Stimulated activated CD4-positive, alpha-beta T cell treated with anti-CD3 and anti-CD28 coated beads, Interleukin-1b, Interleukin-23, amount 100 ng/mL, for 48 hours (primary cell): ENCODE results near the gene RGPD3.
A peak's percentile ranks its signal among the peaks of the same experiment; 100 is the strongest.
"Not testable (repeated sequence)": the region's sequence is repeated elsewhere in the genome, so short reads cannot be mapped to it uniquely, and the experiment has no call there.

Experiments
- DNase-seq: peaks from one replicate; pipeline ENCODE4 v3.0.0-alpha.2; 2020

RGPD3 gene

GRCh38 chr2:106468107-106468506 lies at the start of gene RGPD3:
TSS of gene RGPD3 (minus strand) at chr2:106468413. CDS start at chr2:106468288, 125 bp downstream.
- not testable (repeated sequence) for DNase-seq

DNA sequence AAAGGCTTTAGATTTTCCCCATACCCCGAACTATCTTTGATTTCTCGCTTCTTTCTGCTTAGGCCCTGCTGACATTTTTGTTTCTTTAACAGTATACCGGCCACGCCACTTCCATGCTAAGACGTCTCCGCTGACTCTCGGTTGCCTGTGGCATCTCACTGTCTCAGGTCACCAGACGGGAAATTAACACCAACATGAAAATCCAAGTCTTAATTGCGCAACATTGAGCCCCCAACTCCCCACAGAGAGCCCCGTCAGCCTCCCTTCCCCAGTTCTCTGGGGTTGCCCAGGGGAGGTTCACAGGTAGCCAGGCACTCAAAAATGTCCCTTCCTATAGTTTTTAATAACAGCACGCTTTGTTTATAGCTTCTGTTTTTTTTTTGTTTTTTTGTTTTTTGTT lies 49.1 kb upstream of the RGPD3 start:
- DNase-seq, result no peak

DNA sequence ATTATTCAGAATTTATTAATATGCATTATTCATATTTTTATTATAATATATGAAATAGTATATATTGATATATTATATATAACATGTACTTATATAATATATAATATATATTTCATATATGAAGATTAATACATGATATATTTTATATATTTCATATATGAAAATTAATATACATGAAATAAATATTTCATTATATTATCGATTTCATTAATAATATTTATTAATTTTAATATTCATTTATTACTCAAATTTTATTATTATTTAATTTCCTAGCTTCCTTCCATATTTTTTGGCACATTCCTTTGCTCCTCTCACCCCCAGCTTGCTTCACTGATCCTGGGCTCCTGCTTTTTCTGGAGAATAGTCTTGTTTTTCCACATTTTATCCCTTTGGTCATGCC lies 48.7 kb upstream of the RGPD3 start:
- DNase-seq, result no peak

DNA sequence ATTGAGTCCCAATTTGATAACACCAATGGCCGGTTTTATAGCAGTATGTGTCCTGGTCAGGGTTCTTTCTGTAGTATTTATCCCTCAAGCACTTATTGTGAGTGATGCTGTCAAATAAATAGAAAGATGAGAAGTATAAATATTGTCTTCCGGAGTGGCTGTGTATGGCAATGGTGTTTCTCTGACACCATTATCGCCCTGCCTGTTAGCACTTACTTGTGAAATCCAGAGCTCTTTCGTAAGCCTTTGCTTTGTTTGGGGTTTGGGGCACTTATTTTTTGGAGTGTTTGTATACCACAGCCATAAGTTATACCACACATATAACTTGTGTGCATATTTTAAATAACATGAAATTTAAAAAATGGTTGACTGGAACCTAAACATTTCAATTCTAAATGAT lies 48.2 kb upstream of the RGPD3 start:
- DNase-seq, result no peak

GRCh38 chr2:106514827-106515226 lies 46.6 kb upstream of the RGPD3 start:
- peak; percentile 21 for DNase-seq

DNA sequence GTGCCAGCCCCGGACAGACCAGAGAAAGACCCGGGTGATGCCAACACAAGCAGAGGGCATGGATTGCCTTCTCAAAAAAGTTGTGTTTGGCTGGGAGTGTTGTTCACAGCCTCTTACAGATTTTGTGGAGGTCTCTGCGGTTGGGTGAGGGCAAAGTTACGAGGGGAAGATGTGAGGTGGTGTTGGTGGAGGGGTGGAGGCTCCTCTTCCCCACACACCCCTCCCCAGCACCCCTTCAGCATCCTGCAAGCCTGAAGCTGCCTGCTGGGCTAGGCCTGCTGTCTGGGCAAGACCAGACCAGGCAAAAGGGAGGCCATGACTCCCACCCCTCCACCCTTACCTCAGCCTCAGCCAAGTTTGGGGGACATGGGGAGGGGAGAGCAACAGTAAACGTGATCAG lies 45.2 kb upstream of the RGPD3 start:
- not testable (repeated sequence) for DNase-seq

DNA sequence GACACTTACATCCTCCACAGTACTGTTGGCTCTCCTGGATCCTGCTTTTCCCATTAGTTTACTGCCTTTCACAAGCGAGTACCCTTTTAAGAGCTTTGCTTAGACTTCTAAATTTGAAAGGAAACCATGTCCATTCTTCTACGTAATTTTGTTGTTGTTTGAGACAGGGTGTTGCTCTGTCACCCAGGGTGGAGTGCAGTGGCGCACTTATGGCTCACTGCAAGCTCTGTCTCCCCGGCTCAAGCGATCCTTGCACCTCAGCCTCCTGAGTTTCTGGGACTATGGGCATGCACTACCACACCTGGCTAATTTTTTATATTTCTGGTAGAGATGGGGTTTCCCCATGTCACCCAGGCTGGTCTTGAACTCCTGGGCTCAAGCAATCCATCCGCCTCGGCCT lies 43.7 kb upstream of the RGPD3 start:
- not testable (repeated sequence) for DNase-seq

DNA sequence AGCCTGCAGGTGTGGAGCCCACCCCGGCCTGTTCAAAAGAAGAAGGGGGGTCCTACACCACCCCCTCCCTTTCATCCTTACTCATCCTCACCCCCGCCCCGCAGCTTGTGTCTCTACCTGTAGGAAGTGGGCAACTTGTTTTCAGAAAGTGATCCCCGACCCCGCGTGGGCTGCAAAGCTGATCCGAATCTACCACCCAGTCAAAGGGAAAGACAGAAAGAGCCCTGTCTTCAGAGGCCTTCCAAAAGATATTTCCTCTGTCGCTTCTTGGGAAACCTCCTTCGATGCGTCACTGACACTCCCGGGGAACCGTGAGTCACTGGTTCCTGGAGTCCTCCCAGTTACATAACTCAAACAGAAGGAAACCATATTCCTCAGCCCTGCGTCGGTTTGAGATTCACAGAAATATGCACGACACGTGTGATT lies 43.3 kb upstream of the RGPD3 start:
- peak; percentile 60 for DNase-seq

GRCh38 chr2:106510791-106511190 lies 42.6 kb upstream of the RGPD3 start:
- DNase-seq, result not testable (repeated sequence)

DNA sequence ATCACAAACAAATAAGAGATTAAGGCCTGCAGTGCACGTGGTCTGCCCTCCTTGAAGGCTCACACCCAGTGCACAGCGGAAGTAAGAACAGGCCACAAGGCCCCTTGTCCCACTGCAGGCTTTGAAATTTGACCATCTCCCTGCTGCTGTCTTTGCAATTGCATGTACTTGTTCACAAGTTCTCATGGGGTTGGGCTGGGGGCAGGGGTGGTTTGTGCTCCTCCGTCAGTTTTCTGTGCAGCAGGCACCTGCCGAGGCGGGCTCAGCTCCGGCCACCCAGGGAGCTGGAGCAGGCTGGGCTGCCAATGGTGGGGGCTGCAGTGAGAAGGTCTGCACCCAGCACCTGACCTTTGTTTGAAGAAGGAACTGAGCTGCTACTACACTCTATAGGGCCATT lies 41.2 kb upstream of the RGPD3 start:
- not testable (repeated sequence) for DNase-seq

- DNase-seq, result not testable (repeated sequence)
These were observed 40.6 kb upstream of the RGPD3 start for GRCh38 chr2:106508660-106509373.

DNA sequence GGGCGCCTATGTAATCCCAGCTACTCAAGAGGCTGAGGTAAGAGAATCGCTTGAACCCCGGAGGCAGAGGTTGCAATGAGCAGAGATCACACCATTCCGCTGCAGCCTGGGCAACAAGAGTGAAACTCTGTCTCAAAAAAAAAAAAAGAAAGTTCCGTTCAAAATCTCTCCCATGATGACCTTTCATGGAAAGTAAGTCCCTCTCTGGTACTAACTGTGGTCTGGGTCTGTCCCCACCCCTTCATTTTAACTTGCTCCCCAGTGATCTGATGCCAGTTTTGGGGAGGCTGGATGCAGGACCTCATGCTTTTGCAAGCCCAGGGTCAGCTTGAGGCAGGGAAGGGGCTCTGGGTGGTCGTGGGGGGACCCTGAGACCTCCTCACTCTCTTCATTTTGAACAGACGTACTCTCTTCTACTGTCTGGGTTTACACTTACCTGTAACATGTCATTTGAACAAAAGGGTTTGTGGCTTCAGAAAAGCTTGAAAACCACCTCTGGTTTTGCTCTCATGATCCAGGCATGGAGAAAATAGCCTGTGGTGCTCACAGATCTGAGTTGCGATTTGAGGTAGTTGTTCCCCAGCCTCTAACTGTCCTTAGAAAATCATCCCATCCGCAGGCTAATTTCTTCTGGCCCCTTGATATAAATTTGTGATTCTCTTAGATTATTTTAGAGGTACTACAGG lies 37.9 kb upstream of the RGPD3 start:
- DNase-seq, result not testable (repeated sequence)

GRCh38 chr2:106504787-106505186 lies 36.6 kb upstream of the RGPD3 start:
- not testable (repeated sequence) for DNase-seq

- DNase-seq, result not testable (repeated sequence)
These were observed 36.0 kb upstream of the RGPD3 start for GRCh38 chr2:106504192-106504591.

DNA sequence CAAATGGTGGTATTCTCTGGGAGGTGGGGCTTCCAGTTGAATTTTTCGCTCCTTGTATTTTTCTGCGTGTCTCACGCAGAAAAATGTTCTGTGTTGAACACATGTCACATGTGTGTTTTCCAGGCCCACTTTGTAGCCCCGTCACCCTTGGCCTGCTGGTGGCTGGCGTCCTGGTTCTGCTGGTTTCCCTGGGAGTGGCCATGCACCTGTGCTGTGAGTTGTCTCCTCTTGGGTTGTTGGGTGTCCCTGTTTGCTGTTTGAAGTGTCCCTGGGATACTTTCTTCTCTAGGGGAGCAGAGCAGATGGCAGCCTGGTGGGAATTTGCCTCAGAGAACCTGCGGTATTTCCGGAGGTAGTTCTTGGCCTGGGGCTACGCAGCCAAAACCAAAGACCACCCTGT lies 34.1 kb upstream of the RGPD3 start:
- not testable (repeated sequence) for DNase-seq

DNA sequence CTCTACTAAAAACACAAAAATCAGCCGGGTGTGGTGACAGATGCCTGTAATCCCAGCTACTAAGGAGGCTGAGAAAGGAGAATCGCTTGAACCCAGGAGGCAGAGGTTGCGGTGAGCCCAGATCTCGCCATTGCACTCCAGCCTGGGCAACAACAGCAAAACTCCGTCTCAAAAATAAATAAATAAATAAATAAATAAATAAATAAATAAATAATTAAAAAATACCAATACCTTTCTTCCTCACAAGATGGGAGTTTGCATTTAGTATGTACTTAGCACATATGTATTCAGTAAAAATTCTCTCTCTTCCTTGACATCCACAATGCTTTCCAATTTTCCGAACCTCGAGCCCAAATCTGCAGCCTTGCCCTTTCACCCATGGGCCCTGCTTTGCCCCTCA lies 32.1 kb upstream of the RGPD3 start:
- DNase-seq, result not testable (repeated sequence)

DNA sequence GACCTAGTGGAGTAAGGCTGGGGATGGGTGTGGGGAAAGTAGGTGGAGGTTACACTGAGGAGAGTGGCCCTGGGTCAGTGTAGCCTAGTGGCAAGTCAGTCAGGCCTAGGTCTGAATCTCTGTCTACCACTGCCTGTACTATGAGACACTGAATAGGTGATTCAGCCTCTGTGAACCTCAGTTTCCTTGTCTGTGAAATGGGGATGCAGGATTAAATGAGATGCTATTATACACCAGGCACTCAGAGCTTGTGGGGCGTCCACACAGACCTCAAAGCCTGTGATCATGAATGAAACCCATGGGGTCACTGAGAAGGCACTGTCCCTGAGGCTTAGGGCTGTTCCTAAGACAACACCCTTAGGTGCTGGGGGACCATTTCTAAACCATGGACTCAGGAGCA lies 30.3 kb upstream of the RGPD3 start:
- DNase-seq, result not testable (repeated sequence)

DNA sequence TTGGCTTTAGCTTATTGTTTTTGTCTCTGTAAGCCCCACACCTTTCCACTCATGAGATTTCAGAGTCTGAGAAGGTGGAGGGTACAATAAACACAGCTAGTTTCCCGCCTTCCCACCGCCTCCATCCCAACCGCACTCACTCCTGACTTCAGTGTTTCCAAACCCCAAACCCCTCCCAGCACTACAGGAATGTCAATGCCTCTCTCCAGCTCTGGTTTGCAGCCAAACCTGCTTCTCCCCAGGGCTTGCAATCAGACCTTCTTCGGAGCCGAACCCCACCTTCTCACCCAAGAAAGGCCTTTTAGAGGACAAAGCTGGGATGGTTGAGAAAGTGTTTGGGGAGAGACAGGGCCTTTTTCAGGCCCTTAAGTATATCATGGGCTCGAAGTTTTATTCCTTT lies 24.7 kb upstream of the RGPD3 start:
- DNase-seq, result not testable (repeated sequence)

DNA sequence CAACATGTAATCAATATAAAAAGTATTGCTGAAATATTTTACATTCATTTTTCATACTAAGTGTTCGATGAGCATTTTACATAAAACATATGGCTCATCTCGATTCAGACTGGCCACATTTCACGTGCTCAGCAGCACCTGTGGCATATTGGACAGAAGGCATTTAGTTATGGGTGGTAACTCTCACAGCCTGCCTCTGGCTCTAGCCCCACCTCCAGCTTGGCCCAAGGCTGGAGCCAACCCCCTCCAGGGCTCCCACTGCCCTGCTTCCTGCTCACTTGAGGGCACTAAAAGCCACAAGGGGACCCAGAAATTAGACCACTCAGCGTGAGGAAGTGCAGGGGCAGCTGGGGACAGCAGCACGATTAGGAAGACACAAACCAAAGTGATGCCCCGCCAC lies 24.2 kb upstream of the RGPD3 start:
- not testable (repeated sequence) for DNase-seq

DNA sequence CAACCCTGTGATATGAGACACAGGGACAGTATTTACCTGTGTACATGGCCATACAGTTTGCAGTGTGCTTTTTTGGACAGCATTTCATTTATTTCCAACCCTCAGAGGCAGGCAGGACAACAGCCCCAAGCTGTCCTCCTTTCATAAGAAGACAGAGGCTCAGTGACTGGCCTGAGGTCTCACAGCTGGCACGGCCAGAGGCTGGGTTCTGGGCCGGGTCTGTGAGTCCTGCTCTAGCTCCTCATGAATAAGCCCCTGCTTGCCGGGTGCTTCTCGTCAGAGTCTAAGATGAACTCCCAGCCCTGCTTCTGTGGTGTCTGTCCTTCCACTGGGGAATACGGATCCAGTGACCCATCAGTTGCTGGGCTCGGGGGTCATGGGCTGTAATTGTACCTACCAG lies 21.5 kb upstream of the RGPD3 start:
- not testable (repeated sequence) for DNase-seq

- DNase-seq, result not testable (repeated sequence)
These were observed 19.4 kb upstream of the RGPD3 start for GRCh38 chr2:106487386-106488191.

DNA sequence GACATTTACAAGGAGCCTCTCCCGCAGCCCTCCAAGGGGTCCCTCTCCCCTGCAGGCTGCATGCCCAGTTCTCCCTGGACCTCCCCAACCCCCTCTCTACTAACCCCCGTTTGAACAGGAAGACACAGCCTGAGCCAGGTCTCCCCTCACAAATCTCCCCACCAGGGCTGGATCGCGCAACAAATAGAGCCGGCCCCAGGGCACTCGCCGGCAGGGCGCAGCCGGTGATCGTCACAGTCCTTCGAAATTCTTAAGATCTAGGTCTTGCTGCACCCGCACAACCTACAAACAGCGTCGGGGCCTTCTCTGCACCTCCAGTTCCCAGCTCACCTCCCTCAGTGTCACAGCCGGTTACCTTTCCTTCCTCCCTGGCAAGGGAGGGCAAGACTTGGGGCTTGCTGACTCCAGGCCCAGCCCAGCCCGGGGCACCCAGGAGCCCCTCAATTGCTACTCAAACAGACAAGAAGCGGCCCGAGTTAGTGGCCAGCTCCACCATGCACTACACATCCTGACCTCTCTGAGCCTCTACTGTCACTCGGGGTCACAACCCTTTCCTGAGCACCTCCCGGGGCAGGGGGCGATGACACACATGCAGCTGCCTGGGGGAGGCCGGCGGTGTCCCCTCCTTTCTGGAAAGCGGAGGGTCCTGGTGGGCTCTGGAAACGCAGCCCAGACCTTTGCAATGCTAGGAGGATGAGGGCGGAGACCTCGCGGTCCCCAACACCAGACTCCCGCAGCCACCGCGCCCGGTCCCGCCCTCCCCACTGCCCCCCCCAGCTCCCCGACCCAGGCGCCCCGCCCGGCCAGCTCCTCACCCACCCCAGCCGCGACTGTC lies 18.6 kb upstream of the RGPD3 start, which contains the start of gene CD8B2:
Gene CD8B2 (plus strand): TSS at position 814 of the 835 bp plus-strand sequence. CDS start 63 bp downstream, outside the sequence.
- DNase-seq, result not testable (repeated sequence)
